Immature natural killer cell (primary cell): ENCODE results near the gene HLF. TPM values are rescaled to one million over a fixed set of nuclear protein-coding genes. Genes with fewer than 3 reads are reported as not detected.

ENCODE experiments used
- DNase-seq, 3 donors: peaks; one replicate each; pipeline ENCODE4 v3.0.0; 2022; ENCODE audit warnings: mixed read lengths in 1 of 3
- H3K27ac Mint-ChIP-seq, 6 donors: one replicate each; pipeline ENCODE4 v1.8.0; 2020; ENCODE audit warnings: mixed read lengths in 6 of 6, mild to moderate bottlenecking in 5 of 6, inconsistent platforms in 4 of 6, moderate library complexity in 3 of 6
- H3K27me3 Mint-ChIP-seq, 3 donors: one replicate each; pipeline ENCODE4 v1.8.0; 2020 to 2021; ENCODE audit warnings: low read depth in 3 of 3, mild to moderate bottlenecking in 3 of 3, mixed read lengths in 3 of 3, moderate library complexity in 3 of 3, inconsistent platforms in 1 of 3
- H3K36me3 Mint-ChIP-seq, 3 donors: one replicate each; pipeline ENCODE4 v1.8.0; 2020; ENCODE audit warnings: mixed read lengths in 3 of 3, inconsistent platforms in 2 of 3, mild to moderate bottlenecking in 2 of 3
- H3K4me1 Mint-ChIP-seq, 2 donors: one replicate each; pipeline ENCODE4 v1.8.0; 2020; ENCODE audit warnings: inconsistent platforms in 2 of 2, mild to moderate bottlenecking in 2 of 2, mixed read lengths in 2 of 2, moderate library complexity in 1 of 2
- H3K4me3 Mint-ChIP-seq, 5 donors: one replicate each; pipeline ENCODE4 v1.8.0; 2020; ENCODE audit warnings: mild to moderate bottlenecking in 5 of 5, mixed read lengths in 5 of 5, inconsistent platforms in 3 of 5, moderate library complexity in 3 of 5
- H3K9me3 Mint-ChIP-seq, 6 donors: one replicate each; pipeline ENCODE4 v1.8.0; 2020; ENCODE audit warnings: mild to moderate bottlenecking in 6 of 6, mixed read lengths in 6 of 6, inconsistent platforms in 4 of 6, moderate library complexity in 3 of 6
- polyA plus RNA-seq, 3 donors: library from polyadenylated mRNA; unstranded; fragments of 300-500 nt; fragmentation: Illumina TruSeq; gene quantifications; one replicate each; pipeline ENCODE4 v1.2.3, GENCODE V29; 2021

Gene HLF
- polyA plus RNA-seq, 3 donors from 2014 or later = not detected

- no peak overlapping the region for H3K27ac Mint-ChIP-seq
- peaks cover 1 to 6% (median 3%) of the 10 kb centered on the region in 3 donors for H3K27me3 Mint-ChIP-seq
- peaks cover 1 to 6% of the 10 kb centered on the region in 2 donors for H3K4me1 Mint-ChIP-seq
- H3K36me3 Mint-ChIP-seq = no peaks in the 10 kb centered on the region
- H3K9me3 Mint-ChIP-seq = peaks cover 0 to 2% (median 0%) of the 10 kb centered on the region in 6 donors
- H3K4me3 Mint-ChIP-seq = no peak overlapping the region
- no peak for DNase-seq
Measured at GRCh38 chr17:55347341-55347740, 82.6 kb downstream of the HLF start.

GRCh38 chr17:55348749-55349354, 84.1 kb downstream of the HLF start:
- peaks cover 1 to 6% of the 10 kb centered on the region in 2 donors for H3K4me1 Mint-ChIP-seq
- peaks cover 0 to 2% (median 0%) of the 10 kb centered on the region in 6 donors for H3K9me3 Mint-ChIP-seq

GRCh38 chr17:55350825-55351205, 86.1 kb downstream of the HLF start:
- no peak overlapping the region for H3K4me3 Mint-ChIP-seq
- peaks cover 1 to 6% of the 10 kb centered on the region in 2 donors for H3K4me1 Mint-ChIP-seq
- peaks cover 0 to 2% (median 0%) of the 10 kb centered on the region in 6 donors for H3K9me3 Mint-ChIP-seq
- H3K27me3 Mint-ChIP-seq = peaks cover 0 to 6% (median 0%) of the 10 kb centered on the region in 3 donors
- DNase-seq = no peak
- H3K36me3 Mint-ChIP-seq = no peaks in the 10 kb centered on the region
- no peak overlapping the region for H3K27ac Mint-ChIP-seq

More at GRCh38 chr17:55348749-55349354, 84.1 kb downstream of the HLF start:
- Mint-ChIP-seq H3K27ac (no peak overlapping the region), H3K27me3 (peaks cover 0 to 6% (median 0%) of the 10 kb centered on the region in 3 donors), H3K36me3 (no peaks in the 10 kb centered on the region), H3K4me3 (peak overlapping the region in 1 of 5 donors; percentile 21)
- DNase-seq = peak in 2 of 3 donors; percentile 17 to 28

DNA sequence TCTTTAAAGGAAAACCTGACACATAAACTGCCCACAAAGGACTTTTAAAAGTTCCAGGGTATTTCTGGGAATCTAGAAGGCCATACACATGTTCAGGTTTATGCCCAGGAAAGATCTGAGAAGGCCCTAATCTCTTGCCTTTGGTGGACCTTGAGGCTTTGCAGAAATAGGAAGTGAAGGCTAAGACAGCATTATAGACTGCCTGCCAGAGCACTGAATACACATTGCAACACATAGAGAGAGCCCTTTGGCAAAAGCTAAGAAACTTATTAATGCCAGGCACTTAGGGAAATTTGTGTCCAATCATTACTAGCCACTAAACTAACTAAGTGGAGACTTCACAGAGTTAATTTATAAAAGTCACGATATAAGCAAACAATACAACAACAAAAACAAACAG, 86.5 kb downstream of the HLF start:
- no peak overlapping the region for H3K4me3 Mint-ChIP-seq

GRCh38 chr17:55354010-55354409, 89.2 kb downstream of the HLF start:
- no peaks in the 10 kb centered on the region for H3K36me3 Mint-ChIP-seq
- no peaks in the 10 kb centered on the region for H3K9me3 Mint-ChIP-seq
- peaks cover 0 to 2% (median 0%) of the 10 kb centered on the region in 3 donors for H3K27me3 Mint-ChIP-seq
- H3K27ac Mint-ChIP-seq = no peak overlapping the region
- H3K4me1 Mint-ChIP-seq = no peaks in the 10 kb centered on the region
- DNase-seq = no peak
- no peak overlapping the region for H3K4me3 Mint-ChIP-seq

More for the DNA sequence above, 86.5 kb downstream of the HLF start:
- DNase-seq = no peak
- Mint-ChIP-seq H3K27ac (no peak overlapping the region), H3K9me3 (peaks cover 0 to 2% (median 0%) of the 10 kb centered on the region in 6 donors), H3K27me3 (peaks cover 0 to 6% (median 0%) of the 10 kb centered on the region in 3 donors), H3K4me1 (peaks cover 1 to 6% of the 10 kb centered on the region in 2 donors), H3K36me3 (no peaks in the 10 kb centered on the region)

DNA sequence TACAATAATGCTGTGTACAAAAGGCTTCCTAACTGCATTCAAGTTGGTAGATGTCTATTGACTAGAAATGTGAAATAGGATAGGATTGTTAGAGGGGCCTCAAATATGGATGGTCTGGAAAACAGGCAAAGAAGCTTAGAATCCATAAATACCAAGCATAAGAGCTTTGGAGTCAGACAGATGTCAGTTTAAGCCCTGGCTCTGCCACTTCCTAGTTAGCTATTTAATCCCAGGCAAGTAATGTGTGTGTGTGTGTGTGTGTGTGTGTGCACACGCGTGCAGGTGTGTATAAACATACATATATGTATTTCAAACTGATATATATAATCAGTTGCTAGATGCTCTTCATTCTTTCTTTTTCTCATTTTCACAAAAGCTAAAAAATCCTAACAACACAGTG, 90.2 kb downstream of the HLF start:
- Mint-ChIP-seq H3K4me1 (no peaks in the 10 kb centered on the region), H3K9me3 (peaks cover 0 to 3% (median 0%) of the 10 kb centered on the region in 6 donors), H3K27me3 (peaks cover 0 to 2% (median 0%) of the 10 kb centered on the region in 3 donors), H3K4me3 (no peak overlapping the region), H3K27ac (no peak overlapping the region), H3K36me3 (no peaks in the 10 kb centered on the region)
- DNase-seq = no peak

DNA sequence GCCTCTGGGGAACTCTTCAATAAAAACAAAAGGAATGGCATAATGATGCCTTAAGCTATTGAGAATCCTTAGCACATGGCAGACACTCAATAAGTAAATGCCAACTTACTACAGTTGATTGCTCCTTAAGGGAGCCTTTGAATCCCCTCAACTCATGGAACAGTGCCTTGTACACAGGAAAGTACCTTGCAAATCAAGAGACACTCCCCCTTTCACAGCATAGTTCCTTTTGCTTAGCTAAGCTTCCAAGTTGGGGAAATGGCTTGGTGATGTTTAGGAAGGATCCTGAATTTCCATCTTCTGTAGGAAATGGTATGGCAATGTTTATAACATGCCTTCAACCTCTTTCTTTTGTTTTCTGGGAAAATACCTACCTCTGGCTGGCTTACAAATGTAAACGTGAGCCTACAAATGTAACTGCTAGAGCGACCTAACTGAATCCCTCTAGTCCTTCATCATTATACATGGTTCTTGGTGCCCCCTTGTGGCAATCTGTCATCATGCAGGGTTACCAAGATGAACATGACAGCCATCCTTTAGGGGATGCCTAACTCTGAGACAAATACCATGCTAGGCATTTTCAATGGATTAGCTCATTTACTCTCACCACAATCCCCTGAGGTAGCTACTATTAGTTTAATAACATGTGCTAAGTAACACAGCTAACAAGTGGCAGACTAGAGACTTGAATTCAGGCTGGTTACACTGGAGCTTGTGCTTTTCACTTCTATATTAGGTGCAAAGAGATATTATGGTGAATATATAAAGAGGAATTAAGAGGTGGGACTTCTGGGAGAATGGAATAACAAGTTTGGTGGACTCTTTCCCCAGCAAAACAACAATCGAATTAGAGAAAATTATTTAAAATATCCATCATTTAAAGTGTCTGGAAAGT, 91.9 kb downstream of the HLF start:
- peak; percentile 17 to 38 (median 26) for DNase-seq
- H3K4me1 Mint-ChIP-seq = no peaks in the 10 kb centered on the region
- H3K4me3 Mint-ChIP-seq = no peak overlapping the region
- no peaks in the 10 kb centered on the region for H3K36me3 Mint-ChIP-seq
- H3K9me3 Mint-ChIP-seq = peaks cover 2 to 13% (median 8%) of the 10 kb centered on the region in 6 donors
- H3K27me3 Mint-ChIP-seq = peaks cover 0 to 5% (median 2%) of the 10 kb centered on the region in 3 donors
- H3K27ac Mint-ChIP-seq = no peak overlapping the region

GRCh38 chr17:55360971-55361370, 96.2 kb downstream of the HLF start:
- Mint-ChIP-seq H3K4me1 (no peaks in the 10 kb centered on the region), H3K27me3 (peaks cover 0 to 7% (median 4%) of the 10 kb centered on the region in 3 donors), H3K4me3 (no peak overlapping the region), H3K27ac (no peak overlapping the region), H3K36me3 (no peaks in the 10 kb centered on the region), H3K9me3 (peaks cover 2 to 13% (median 8%) of the 10 kb centered on the region in 6 donors)
- no peak for DNase-seq

- no peak overlapping the region for H3K27ac Mint-ChIP-seq
- H3K36me3 Mint-ChIP-seq = no peaks in the 10 kb centered on the region
- no peaks in the 10 kb centered on the region for H3K4me1 Mint-ChIP-seq
- H3K9me3 Mint-ChIP-seq = peaks cover 2 to 13% (median 8%) of the 10 kb centered on the region in 6 donors
- no peak for DNase-seq
- no peak overlapping the region for H3K4me3 Mint-ChIP-seq
- peaks cover 0 to 7% (median 3%) of the 10 kb centered on the region in 3 donors for H3K27me3 Mint-ChIP-seq
Measured at GRCh38 chr17:55363033-55363432, 98.3 kb downstream of the HLF start.

GRCh38 chr17:55366020-55366481, 101.3 kb downstream of the HLF start:
- H3K4me3 Mint-ChIP-seq = no peak overlapping the region
- DNase-seq = no peak
- peaks cover 2 to 4% (median 2%) of the 10 kb centered on the region in 3 donors for H3K27me3 Mint-ChIP-seq
- H3K4me1 Mint-ChIP-seq = peaks cover 10 to 14% of the 10 kb centered on the region in 2 donors
- H3K36me3 Mint-ChIP-seq = peaks cover 0 to 7% (median 0%) of the 10 kb centered on the region in 3 donors
- H3K27ac Mint-ChIP-seq = no peak overlapping the region
- H3K9me3 Mint-ChIP-seq = peaks cover 0 to 14% (median 4%) of the 10 kb centered on the region in 6 donors

DNA sequence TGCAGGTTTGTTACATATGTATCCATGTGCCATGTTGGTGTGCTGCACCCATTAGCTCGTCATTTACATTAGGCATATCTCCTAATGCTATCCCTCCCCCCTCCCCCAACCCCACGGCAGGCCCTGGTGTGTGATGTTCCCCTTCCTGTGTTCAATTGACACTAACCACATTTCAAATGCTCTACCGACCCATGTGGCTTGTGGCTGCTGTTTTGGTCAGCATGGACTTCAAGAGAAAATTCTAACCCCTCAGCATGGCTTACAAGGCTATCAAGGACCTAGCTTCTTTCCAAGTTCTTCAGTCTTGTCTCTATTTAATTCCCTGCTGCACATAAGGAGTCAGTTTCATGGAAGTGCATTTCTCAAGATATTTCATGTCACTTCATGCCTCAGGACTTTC, 103.9 kb downstream of the HLF start:
- H3K36me3 Mint-ChIP-seq = peaks cover 0 to 7% (median 5%) of the 10 kb centered on the region in 3 donors
- DNase-seq = peak in 2 of 3 donors; percentile 11
- H3K4me1 Mint-ChIP-seq = peaks cover 10 to 14% of the 10 kb centered on the region in 2 donors
- H3K4me3 Mint-ChIP-seq = peak overlapping the region in 3 of 5 donors; percentile 3 to 22 (median 22)
- peak overlapping the region in 1 of 6 donors; percentile 31 for H3K27ac Mint-ChIP-seq
- H3K27me3 Mint-ChIP-seq = peaks cover 3 to 5% (median 4%) of the 10 kb centered on the region in 3 donors
- peaks cover 0 to 9% (median 2%) of the 10 kb centered on the region in 6 donors for H3K9me3 Mint-ChIP-seq
